ENCODE measurements around the gene ATP2B2.
"Not testable (repeated sequence)": the region's sequence is repeated elsewhere in the genome, so short reads cannot be mapped to it uniquely, and the experiment has no call there.

ATP2B2 gene

DNA sequence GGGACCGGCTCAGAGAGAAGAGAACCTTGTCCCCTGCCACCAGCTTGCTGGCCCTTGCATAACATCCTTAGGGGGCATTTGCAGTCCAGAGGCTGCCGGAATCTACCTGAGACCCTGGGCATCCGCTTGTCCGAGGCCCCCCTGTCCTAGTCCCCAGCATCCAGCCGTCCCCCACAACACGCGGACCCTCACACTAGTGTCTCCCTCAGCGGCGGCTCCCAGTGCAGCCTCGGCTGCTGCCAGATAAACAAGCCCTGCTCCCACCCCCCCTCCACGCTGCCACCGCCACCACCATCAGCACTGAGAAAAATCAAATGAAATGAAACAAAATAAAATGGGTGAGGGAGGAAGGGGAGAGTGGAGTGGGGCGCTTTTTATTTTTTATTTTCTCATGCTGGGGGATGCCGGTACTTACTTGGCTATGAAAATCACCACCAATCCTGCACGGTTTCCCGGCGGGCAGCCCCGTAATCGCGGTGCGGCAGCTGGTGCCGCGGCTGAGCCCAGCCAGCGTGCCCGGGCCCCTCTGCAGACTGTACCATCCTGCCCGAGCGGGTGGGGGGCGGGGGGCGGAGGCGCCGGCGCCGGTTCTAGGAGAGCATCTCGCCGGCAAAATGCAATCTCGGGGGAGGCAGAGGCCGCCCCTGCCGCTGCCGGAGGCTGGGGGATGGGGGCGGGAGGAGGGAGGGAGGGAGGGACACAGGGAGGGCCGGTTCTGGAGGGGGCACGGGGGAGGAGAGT is at the start of gene ATP2B2:
Gene ATP2B2, minus strand, starts transcription at position 537 of the 741 bp plus-strand sequence. CDS start 56,043 bp downstream, outside the sequence.
- DNase-seq (ENCODE audit: low spot score), result no peak

GRCh38 chr3:10554746-10555145 is 49.4 kb upstream of the ATP2B2 start:
- no peak for DNase-seq (ENCODE audit: low spot score)

- no peak for DNase-seq (ENCODE audit: low spot score)
Measured at GRCh38 chr3:10554236-10554611, 48.8 kb upstream of the ATP2B2 start.

DNA sequence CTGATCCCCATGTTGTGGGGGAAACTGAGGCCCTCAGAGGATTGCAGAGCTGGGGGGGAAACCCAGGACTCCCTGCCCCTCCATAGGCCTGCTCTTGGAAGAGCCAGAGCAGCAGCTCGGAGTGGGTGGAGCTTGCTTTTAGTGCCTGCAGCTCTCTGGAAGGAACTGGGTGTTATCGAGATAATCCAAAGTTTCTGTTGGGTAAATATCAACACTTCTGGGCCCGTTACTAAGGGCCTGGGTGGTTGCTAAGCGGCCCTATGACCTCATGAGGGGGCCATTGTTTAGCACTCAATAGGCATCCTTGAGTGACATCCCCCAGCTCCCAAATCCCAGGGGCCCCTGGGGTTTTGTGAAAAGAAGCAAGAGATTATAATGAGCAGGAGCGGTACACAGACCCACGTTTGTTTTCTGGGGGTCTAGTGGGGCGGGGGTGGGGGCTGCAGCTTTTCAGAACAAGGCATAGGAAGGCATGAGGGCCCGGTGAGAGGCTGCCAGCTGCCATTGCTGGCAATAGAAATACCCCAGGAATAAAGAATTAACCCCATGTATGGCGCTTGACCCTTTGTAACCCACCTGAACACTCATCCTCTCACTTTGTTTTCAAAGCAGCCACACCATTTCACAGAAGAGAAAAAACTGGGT is 48.3 kb upstream of the ATP2B2 start:
- no peak for DNase-seq (ENCODE audit: low spot score)

DNA sequence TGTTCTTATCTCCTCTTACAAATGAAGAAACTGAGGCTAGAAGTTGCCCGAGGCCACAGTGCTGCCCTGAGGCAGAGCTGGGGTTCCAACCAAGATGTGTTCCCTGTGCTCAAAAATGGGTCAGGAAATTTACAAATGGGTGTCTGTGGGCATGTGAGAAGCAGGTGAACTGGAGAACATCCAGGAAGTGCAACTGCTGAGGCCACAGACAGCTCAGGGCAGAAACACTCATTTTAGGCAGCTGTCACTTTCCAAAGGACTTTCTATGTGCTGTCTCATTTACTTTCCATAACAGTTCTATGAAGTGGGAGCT is 47.2 kb upstream of the ATP2B2 start:
- no peak for DNase-seq (ENCODE audit: low spot score)

DNA sequence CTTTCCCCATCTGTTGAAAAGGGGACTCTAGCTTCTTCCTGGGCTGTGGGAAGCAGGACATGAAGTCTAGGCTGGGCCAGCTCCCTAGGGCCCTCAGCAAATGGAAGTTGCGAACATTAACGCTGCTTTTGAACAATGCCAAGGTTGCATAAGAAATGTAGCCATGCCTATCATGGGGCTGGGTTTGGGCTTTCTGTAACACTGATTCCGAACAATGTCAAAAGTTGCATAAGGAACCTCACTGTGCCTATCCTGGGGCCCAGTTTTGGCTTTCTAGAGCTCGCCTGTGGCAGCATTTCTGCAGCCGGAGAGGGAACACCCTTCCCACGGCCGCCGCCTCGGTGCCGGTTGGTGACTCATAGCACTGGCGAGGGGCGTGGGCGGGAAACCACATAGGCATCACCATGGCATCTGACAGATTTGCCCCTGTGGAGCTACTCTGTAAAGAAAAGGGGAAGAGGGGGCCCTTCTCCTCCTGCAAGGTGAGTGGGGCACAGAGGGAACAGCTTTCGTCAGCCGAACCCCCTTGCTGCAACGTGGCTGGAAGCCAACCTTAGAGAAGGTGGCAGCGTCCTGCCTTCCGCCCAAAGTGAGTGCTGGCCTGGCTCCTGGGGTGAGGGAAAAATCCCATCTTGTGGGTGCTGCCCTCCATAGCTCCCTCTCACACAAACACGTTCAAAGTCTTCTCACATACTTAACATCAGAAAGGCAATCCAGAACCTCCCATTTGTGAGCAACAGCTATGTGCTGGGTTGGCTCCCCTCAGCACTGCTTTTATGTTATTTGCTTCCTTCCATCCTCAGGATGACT is 46.6 kb upstream of the ATP2B2 start:
- no peak for DNase-seq (ENCODE audit: low spot score)

- DNase-seq (ENCODE audit: low spot score), result no peak
Measured at GRCh38 chr3:10551139-10551538, 45.8 kb upstream of the ATP2B2 start.

DNA sequence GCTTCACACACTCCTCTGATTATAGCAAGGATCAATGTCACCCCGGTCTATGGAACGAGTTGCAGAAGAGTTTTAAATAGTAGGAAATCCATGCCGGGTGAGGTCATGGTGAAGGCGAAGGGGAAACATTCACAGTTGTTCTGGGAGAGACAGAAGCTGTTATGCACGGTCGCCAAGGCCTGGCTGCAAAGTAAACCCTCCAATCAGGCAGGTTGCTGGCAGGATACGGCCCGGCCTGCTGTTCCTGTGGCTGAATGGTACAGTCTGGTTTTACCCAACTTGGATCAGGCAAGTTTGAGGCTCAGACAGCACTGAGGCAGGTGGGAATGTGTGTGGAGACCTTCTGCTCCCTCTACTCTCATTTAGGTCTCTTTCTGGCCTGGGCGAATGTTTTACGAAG is 45.3 kb upstream of the ATP2B2 start:
- peak; percentile 46 for DNase-seq (ENCODE audit: low spot score)

DNA sequence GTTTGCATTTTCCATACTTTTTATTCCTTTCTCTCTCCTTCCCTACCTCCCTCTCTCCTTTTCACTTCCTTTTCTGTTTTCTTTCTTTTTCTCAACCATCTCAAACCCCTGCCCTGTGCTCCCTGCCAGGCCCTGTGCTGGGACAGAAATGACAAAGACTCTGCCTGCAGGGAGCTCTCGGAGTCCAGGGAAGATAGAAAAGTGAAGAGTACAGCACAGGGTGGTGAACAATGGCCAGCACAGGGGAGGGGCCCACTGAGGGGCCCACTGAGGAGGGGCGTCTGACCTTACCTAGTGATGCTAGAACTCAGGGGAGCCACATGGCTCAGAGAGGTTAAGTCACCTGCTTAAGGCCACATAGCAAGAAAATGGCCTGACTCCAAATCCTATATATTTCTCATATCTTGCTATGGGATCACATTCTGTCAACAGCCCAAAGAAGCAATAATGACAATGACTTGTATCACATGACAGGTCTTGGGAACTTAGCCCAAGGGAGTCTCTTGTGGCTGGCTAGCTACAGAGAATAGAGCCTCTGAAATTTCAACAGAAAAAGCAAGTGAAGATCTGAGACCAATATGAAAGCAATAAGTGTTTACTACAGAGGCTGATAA is 44.3 kb upstream of the ATP2B2 start:
- DNase-seq (ENCODE audit: low spot score), result no peak

DNA sequence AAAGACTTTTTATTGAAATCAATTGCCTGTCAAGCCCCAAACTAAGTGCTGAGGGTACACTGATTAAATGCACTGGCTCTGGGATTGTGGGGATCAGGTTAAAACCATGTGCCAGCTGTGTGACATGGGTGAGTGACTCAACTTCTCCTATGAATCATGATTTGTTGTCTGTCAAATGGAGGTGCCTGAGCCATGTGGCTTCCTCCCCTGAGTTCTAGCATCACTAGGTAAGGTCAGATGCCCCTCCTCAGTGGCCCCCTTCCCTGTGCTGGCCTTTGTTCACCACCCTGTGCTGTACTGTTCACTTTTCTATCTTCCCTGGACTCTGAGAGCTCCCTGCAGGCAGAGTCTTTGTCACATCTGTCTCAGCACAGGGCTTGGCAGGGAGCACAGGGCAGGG is 43.6 kb upstream of the ATP2B2 start:
- no peak for DNase-seq (ENCODE audit: low spot score)

DNA sequence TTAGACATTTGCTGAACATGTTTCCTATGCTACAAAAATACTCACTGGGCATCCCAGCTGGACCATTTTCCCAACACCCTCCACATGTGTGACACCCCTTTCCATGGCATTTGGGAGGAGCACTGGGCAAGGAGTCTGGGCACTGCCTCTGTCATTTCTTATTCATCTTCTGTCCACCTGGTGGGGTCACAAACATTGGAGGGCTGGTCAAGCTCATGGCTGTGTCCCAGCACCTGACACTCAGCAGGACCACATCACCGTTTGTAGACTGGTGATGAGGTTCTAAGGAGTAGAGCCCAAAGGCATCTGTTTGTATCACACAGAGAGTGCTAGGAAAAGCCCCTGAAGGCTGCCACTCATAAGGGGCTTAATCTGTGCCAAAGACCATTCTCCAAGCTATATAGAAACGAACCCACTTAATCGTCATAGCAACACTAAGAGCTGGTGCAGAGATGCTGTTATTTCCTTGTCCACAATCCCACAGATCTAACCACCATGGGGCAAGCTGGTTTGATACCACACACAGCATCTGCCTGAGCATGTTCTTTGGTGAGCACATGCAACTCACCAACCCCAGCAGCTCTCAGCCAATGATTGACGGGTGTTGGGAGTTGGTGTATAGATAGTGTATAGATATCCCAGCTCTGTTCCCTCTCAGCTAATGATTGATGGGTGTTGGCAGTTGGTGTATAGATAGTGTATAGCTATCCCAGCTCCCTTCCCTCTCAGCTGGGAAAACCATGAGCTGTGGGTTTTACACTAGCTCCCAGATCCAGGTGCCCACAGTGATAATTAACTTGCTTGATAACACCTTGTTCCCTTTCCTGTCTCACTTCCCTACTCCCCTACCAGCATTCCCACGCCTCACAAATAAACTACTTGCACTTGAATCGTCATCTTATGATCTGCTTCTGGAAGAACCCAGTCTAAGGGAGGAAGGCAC is 42.7 kb upstream of the ATP2B2 start:
- no peak for DNase-seq (ENCODE audit: low spot score)

- DNase-seq (ENCODE audit: low spot score), result no peak
Measured at GRCh38 chr3:10547413-10547812, 42.0 kb upstream of the ATP2B2 start.

DNA sequence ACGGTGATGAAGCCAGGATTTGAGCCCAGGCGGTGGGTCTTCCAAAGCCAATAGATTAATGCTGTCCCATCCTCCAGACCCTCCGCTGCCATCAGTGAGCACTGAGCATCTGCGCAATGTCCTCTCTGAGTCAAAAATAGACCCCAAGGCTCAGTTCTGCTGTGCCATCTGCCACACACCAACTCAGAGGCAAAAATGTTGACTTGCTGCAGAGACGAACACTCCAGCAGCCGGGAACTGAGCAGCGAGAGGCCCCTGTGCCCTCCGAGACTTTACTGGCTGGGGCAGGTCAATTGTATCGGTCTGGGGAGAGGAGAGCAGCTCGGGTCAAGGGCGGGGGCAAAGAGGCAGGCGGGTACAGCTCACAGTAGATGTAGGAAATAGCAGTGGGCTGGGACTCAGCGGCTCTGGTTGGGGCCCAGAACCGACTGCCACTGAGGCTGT is 41.5 kb upstream of the ATP2B2 start:
- DNase-seq (ENCODE audit: low spot score), result no peak

GRCh38 chr3:10546181-10546624 is 40.8 kb upstream of the ATP2B2 start:
- DNase-seq (ENCODE audit: low spot score), result no peak

GRCh38 chr3:10542518-10542917 is 37.1 kb upstream of the ATP2B2 start:
- DNase-seq (ENCODE audit: low spot score), result no peak

GRCh38 chr3:10540347-10540746 is 35.0 kb upstream of the ATP2B2 start:
- not testable (repeated sequence) for DNase-seq (ENCODE audit: low spot score)

DNA sequence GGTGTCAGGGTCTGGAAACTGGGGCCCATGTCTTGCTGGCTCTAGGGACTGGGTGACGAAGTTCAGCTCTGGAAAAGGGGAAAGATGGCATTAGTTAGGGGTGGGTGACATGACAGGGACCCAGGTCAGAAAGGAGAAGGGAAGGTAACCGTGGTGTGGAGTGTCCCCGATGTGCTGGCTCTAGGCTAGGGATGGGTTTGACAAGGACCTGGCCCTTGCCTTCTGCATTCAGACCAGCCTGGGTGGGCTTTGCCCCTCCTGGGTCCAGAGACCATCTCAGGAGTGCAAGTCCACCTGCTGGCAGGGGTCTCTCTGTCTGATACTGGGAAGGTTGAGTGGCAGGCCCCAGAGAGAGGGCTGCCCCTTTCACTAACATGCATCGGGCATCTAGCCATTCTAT is 28.7 kb upstream of the ATP2B2 start:
- DNase-seq (ENCODE audit: low spot score), result no peak

DNA sequence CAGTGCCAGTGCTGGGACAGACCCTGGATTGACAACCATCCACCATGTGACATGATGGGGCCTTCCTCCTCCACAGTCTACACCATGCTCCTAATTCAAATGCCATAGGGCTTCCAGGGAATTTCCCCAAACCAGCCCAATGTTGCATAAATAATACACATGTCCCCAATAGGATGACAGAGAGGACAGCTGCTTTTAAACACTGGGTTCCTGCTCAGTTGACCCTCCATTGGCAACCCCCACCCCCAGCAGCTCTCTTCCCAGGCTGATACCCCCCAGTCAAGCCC is 28.3 kb upstream of the ATP2B2 start:
- no peak for DNase-seq (ENCODE audit: low spot score)

DNA sequence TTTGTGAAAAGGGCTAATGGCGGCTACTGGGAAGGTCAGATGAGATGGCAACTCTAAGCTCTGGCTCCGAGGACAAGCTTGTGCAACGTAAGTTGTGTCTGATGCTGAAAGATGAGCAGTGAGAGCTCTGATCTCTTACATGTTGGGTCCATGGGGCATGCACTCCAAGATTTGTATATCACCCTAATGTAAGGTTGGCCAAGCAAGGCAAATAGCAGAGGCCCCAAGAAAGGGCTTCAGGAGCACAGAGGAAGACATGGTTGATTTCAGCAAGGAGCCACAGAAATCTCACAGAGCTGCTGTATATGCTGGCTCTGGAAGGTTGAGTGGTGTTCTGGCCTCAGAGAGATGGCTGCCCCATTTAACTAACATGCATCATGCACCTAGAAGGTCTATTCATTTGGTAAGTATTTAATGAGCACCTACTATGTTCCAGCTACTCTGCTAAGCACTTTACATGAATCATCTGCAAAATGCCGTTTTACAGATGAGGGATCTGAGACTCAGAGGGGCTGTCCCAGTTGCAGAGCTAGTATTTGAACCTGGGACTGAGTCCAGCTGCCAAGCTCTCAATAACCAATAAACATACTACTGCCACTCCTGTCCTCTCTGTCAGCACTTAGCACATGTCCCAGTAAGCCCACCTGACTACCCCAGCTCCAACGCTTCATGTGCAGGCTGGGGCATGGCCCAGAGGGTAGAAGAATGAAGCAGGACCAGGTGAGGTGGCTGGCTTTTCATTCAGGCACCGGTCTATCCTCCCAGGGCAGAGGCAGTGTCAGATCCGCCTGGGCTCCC is 27.8 kb upstream of the ATP2B2 start:
- no peak for DNase-seq (ENCODE audit: low spot score)

GRCh38 chr3:10531031-10531430 is 25.6 kb upstream of the ATP2B2 start:
- no peak for DNase-seq (ENCODE audit: low spot score)

- DNase-seq (ENCODE audit: low spot score), result no peak
Measured at GRCh38 chr3:10530241-10530640, 24.9 kb upstream of the ATP2B2 start.

Data from pons (tissue), 1 donor.